ENCODE measurements around the gene CCDC40.

GRCh38 chr17:80119839-80120238 lies 83.4 kb downstream of the CCDC40 start:
- TF ChIP-seq POLR2AphosphoS5 (IDR thresholded peaks at IDR 0.05) (no peak), POLR2A (IDR thresholded peaks at IDR 0.05) (no peak)
